OCI-LY1 (cell line): ENCODE results near the gene IRF2.

Source experiments
- H2AFZ ChIP-seq: fragments of 200-600 bp; sonication (generic), shearing (Covaris generic); 2 replicates; pipeline ENCODE4 v1.6.0; 2014; ENCODE audit warnings: antibody characterized with exemption, mild to moderate bottlenecking, low read length
- H3F3A ChIP-seq: fragments of 200-600 bp; sonication (generic), shearing (Covaris generic); 2 replicates; pipeline ENCODE4 v1.6.0; 2014; ENCODE audit warnings: mild to moderate bottlenecking, antibody characterized with exemption, low read length, moderate library complexity; ENCODE audit not compliant: insufficient read depth
- H3K27ac ChIP-seq: fragments of 200-600 bp; sonication (generic); 2 replicates; pipeline ENCODE4 v1.5.1; 2014; ENCODE audit warnings: low read length, mixed run types, mild to moderate bottlenecking, low read depth; ENCODE audit not compliant: poor library complexity, severe bottlenecking
- H3K27me3 ChIP-seq: fragments of 200-600 bp; sonication (generic); 2 replicates; pipeline ENCODE4 v1.6.0; 2014; ENCODE audit warnings: antibody characterized with exemption, mild to moderate bottlenecking, low read length, moderate library complexity; ENCODE audit not compliant: insufficient read depth
- H3K36me3 ChIP-seq: fragments of 200-600 bp; sonication (generic); 2 replicates; pipeline ENCODE4 v1.6.1; 2014; ENCODE audit warnings: mild to moderate bottlenecking, antibody characterized with exemption, low read length, moderate library complexity, mixed read lengths; ENCODE audit not compliant: insufficient read depth
- H3K4me1 ChIP-seq: fragments of 200-600 bp; sonication (generic); 2 replicates; pipeline ENCODE4 v1.5.1; 2014; ENCODE audit warnings: mild to moderate bottlenecking, low read length, moderate library complexity; ENCODE audit not compliant: insufficient read depth, severe bottlenecking
- H3K4me2 ChIP-seq: fragments of 200-600 bp; sonication (generic), shearing (Covaris generic); 2 replicates; pipeline ENCODE4 v1.6.1; 2014; ENCODE audit warnings: low read length
- H3K4me3 ChIP-seq: fragments of 200-600 bp; sonication (generic); 2 replicates; pipeline ENCODE4 v1.5.1; 2014; ENCODE audit warnings: low read length, low read depth, mild to moderate bottlenecking, mixed read lengths; ENCODE audit not compliant: poor library complexity, severe bottlenecking
- H3K79me2 ChIP-seq: fragments of 200-600 bp; shearing (Covaris generic); 2 replicates; pipeline ENCODE4 v1.6.1; 2016; ENCODE audit warnings: mixed run types, low read length, mixed read lengths; ENCODE audit not compliant: insufficient read depth
- H3K9ac ChIP-seq: fragments of 200-600 bp; sonication (generic), shearing (Covaris generic); 2 replicates; pipeline ENCODE4 v1.6.1; 2014; ENCODE audit warnings: mild to moderate bottlenecking, low read length, mixed read lengths
- H3K9me2 ChIP-seq: fragments of 200-600 bp; sonication (generic), shearing (Covaris generic); 2 replicates; pipeline ENCODE4 v1.6.1; 2014; ENCODE audit warnings: low read depth, mild to moderate bottlenecking, low read length, mixed read lengths
- H3K9me3 ChIP-seq: fragments of 200-600 bp; shearing (Covaris generic); 2 replicates; pipeline ENCODE4 v1.6.1; 2014; ENCODE audit warnings: low read length, mixed read lengths
- H4K20me1 ChIP-seq: fragments of 200-600 bp; sonication (generic), shearing (Covaris generic); 2 replicates; pipeline ENCODE4 v1.6.0; 2016; ENCODE audit warnings: mild to moderate bottlenecking, low read length; ENCODE audit not compliant: insufficient read depth
- EZH2 ChIP-seq: fragments of 200-600 bp; sonication (generic), shearing (Covaris generic); IDR thresholded peaks from 2 replicates; pipeline ENCODE4 v1.8.0; 2017; ENCODE audit warnings: borderline replicate concordance, mixed run types, mild to moderate bottlenecking, antibody characterized with exemption, low read length, moderate library complexity, mixed read lengths
- TF ChIP-seq, protein P1 (sequence below): fragments of 200-600 bp; sonication (generic), shearing (Covaris generic); IDR thresholded peaks from 2 replicates; pipeline ENCODE4 v1.5.1; 2017; ENCODE audit warnings: mild to moderate bottlenecking, antibody characterized with exemption, low read length, moderate library complexity, mixed read lengths

The IRF2 gene

DNA sequence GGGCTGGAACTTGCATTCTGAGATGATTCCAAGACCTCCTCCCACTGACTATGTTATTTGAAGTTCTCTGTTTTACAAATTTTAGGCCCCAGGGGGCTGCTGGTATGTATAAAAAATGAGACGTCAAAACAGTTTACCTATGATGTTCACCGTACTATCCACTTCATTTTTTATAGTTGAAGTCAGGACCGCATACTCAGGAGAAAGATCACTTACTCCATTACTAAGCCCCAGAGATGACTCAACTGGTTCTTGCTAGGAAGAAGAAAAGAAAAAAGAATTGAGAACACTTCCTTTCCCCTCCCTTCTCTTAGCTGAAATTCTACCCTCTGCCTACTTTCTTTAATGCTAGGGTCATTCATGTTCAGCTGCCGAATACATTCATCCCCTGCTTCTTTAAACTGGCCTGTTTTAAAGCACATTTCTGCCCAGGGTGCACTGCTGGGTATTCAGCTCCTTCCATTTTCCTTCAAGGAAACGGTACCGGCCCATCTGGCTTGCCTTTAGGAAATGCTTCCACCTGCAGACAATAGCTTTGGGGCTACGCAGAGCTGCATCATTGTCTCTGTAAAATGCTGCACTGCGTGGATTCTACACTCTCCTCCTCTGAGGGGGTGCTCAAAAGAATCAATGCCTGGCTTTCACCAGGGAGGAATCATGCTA, 66.2 kb downstream of the IRF2 start:
- Histone ChIP-seq H3K27me3 (no peaks in the 10 kb centered on the region), H3K36me3 (peaks cover 38% of the 10 kb centered on the region; the same call in 1 of the 2 replicates), H3K79me2 (no peaks in the 10 kb centered on the region), H4K20me1 (no peaks in the 10 kb centered on the region), H3K9me2 (no peaks in the 10 kb centered on the region), H3K4me1 (peaks cover 44% of the 10 kb centered on the region), H3F3A (no peaks in the 10 kb centered on the region), H3K9me3 (no peaks in the 10 kb centered on the region), H3K4me2 (peak overlapping the region; percentile 37; the same call in 1 of the 2 replicates), H3K9ac (peak overlapping the region; percentile 38; the same call in 1 of the 2 replicates), H3K4me3 (no peak overlapping the region), H2AFZ (no peak overlapping the region), H3K27ac (peak overlapping the region; percentile 88)
- TF ChIP-seq, protein P1, sequence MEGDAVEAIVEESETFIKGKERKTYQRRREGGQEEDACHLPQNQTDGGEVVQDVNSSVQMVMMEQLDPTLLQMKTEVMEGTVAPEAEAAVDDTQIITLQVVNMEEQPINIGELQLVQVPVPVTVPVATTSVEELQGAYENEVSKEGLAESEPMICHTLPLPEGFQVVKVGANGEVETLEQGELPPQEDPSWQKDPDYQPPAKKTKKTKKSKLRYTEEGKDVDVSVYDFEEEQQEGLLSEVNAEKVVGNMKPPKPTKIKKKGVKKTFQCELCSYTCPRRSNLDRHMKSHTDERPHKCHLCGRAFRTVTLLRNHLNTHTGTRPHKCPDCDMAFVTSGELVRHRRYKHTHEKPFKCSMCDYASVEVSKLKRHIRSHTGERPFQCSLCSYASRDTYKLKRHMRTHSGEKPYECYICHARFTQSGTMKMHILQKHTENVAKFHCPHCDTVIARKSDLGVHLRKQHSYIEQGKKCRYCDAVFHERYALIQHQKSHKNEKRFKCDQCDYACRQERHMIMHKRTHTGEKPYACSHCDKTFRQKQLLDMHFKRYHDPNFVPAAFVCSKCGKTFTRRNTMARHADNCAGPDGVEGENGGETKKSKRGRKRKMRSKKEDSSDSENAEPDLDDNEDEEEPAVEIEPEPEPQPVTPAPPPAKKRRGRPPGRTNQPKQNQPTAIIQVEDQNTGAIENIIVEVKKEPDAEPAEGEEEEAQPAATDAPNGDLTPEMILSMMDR, result no peak
- TF ChIP-seq EZH2, result no peak

DNA sequence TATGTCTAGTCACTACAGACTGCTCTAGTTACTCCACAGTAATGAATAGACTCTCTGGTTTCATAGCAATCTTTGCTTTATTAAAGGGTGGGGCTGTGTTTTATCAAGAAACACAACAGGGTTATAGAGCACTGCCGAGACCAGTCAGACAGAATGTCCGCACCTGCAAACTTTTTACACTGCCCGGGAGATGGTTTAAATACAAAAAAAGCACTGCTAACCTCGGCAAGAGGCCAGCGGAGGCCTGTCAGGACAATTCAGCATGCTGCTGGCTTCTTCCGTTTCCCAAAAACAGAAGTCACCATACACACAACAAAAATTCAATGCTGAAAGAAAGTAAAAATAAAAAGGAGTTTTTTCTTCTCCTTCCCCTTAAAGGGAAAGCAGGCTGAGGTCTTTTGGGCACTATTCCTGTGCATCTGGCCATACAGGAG, 67.4 kb downstream of the IRF2 start:
- Histone ChIP-seq H3K79me2 (no peaks in the 10 kb centered on the region), H3K27ac (peak overlapping the region; percentile 88), H3K4me1 (peaks cover 44% of the 10 kb centered on the region), H3K9me2 (no peaks in the 10 kb centered on the region), H3K9ac (peak overlapping the region; percentile 38), H3K9me3 (no peaks in the 10 kb centered on the region), H3K27me3 (no peaks in the 10 kb centered on the region), H3F3A (no peaks in the 10 kb centered on the region), H4K20me1 (no peaks in the 10 kb centered on the region), H3K4me3 (no peak overlapping the region), H2AFZ (no peak overlapping the region), H3K4me2 (peak overlapping the region; percentile 37), H3K36me3 (peaks cover 44% of the 10 kb centered on the region; the same call in 1 of the 2 replicates)
- no peak for TF ChIP-seq EZH2
- TF ChIP-seq, protein P1, result no peak

DNA sequence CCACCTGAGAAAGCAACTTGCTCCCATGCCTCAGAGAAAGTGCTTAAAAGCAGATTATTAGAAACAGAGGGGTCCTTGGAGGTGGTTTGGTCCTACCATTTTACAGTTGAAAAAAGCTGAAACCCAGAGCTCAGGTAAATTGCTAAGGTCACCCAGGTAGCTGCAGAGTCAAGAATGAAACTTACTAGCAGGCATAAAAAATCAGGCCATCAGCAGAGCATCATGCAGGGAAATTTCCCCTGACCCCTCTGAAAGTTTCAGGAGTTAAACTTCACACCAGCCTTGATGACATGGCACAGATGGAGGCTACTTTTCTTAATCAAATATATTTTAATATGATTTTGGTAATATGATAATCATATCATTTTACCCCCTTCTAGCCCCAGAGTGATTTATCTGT, 70.3 kb downstream of the IRF2 start:
- Histone ChIP-seq H3K9ac (no peak overlapping the region), H3K4me1 (peaks cover 27% of the 10 kb centered on the region), H3K4me3 (no peak overlapping the region), H3K27me3 (no peaks in the 10 kb centered on the region), H3K36me3 (peaks cover 56% of the 10 kb centered on the region; the same call in 1 of the 2 replicates), H3K79me2 (no peaks in the 10 kb centered on the region), H4K20me1 (no peaks in the 10 kb centered on the region), H3K9me3 (no peaks in the 10 kb centered on the region), H2AFZ (no peak overlapping the region), H3F3A (no peaks in the 10 kb centered on the region), H3K9me2 (no peaks in the 10 kb centered on the region), H3K27ac (no peak overlapping the region), H3K4me2 (no peak overlapping the region)
- TF ChIP-seq, protein P1, result no peak
- TF ChIP-seq EZH2, result no peak
